GM21360 (cell line): ENCODE measurements around the gene BCL7C.
"Not testable (repeated sequence)": the region's sequence is repeated elsewhere in the genome, so short reads cannot be mapped to it uniquely, and the experiment has no call there.

ENCODE experiments used
- ATAC-seq: cut with Tn5 transposase; IDR thresholded peaks from one replicate; pipeline ENCODE4 v1.9.1; 2021; ENCODE audit warnings: mild to moderate bottlenecking, moderate library complexity; ENCODE audit not compliant: unreplicated experiment

Gene BCL7C

DNA sequence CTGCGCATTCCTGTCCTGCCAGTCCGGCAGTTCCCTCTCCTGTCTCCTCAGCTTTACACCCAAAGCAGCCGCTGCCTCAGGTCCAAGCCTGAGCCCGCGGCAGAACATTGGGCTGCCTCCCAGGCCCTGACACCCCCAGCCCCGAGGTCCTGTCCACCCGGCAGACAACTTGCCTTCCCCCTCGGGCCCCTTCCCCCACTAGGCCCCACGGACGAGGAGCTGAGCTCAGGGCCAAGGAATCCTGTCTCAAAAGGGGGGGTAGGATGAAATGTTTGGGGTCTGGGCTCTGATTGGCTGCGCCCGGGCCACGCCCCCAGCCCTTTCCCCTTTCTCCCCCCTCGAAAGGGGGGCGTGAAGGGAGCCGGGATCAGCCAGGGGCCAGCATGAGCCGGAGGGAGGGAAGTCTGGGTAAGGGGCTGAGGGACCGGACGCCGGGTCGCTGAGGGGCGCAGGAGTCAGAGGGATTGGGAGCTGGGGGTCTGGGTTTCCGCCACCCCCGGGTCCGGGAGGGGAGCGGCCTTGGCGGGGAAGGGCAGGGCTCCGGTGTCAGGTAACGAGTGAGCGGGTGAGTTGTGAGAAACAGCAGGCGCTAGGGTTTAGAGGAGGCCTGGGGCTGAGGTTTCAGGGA, 2.5 kb upstream of the BCL7C start, which contains the start of gene CTF1:
TSS of gene CTF1 (plus strand) at position 354 of the 628 bp plus-strand sequence. CDS start at position 384, 30 bp downstream.
- no peak for ATAC-seq

- ATAC-seq, result no peak
Measured at GRCh38 chr16:30895627-30896260, 1.9 kb upstream of the BCL7C start.

GRCh38 chr16:30894540-30895368, 877 bp upstream of the BCL7C start:
- no peak for ATAC-seq

DNA sequence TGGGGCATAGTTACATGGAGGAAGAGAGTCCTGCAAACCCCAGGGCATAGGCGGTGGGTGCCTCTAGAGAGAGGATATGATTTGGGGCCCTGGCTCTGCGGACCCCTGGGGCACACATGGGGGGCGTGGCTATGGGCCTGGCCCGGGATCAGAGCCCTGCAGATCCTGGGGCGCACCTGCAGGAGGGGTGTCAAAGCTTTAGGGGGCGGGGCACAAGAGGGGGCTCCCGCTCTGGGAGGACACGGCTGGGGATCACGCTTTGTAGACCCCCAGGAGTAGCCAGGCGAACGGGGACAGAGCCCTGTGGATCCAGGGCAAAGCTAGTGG, 497 bp downstream of the BCL7C start:
- ATAC-seq, result peak; percentile 3

- ATAC-seq, result no peak
Measured at GRCh38 chr16:30892670-30893416, 1.0 kb downstream of the BCL7C start.

GRCh38 chr16:30891043-30891823, 2.6 kb downstream of the BCL7C start:
- ATAC-seq, result not testable (repeated sequence)

DNA sequence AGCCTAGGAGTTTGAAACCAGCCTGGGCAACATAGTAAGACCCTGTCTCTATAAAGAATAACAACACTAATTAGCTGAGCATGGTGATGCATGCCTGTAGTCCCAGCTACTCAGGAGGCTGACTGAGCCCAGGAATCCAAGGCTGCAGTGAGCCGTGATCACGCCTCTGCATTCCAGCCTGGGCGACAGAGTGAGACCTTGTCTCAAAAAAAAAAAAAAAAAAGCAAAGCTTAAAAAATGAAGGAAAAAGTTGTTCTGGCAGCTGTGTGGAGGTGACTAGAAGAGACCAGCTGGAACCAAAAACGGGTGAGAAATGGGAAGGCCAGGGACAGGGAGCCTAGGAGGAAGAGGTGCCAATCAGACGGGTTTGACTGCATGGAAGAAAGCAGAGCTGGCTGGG, 4.2 kb downstream of the BCL7C start:
- ATAC-seq, result no peak

DNA sequence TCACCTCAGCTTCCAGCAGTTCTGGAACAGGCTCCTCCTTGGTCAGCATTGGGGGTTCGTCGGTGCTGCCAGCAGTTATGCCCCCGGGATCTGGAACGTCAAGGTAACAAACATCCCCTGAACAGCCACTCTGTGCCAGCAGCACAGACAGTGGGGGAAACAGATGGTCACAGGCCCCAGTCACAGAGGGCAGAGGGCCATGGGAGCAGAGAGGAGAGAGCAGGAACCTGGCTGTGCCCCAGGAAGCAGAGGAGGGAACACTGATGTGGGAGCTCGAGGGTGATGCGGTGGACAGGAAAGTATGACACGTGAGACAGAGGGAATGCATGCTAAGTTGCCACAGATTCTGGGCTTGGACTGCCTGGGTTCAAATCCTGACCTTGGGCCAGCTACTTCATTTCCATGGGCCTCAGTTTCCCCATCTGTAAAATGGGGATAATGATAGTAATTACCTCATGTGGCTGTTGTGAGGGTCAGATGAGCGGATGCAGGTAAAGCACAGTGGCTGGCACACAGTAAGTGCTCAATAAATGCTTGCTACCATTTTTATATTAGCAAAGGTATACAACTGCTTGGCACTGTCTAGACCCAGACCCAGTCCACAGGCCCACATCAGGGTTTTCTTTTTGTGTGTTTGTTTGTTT, 4.9 kb downstream of the BCL7C start:
- no peak for ATAC-seq

DNA sequence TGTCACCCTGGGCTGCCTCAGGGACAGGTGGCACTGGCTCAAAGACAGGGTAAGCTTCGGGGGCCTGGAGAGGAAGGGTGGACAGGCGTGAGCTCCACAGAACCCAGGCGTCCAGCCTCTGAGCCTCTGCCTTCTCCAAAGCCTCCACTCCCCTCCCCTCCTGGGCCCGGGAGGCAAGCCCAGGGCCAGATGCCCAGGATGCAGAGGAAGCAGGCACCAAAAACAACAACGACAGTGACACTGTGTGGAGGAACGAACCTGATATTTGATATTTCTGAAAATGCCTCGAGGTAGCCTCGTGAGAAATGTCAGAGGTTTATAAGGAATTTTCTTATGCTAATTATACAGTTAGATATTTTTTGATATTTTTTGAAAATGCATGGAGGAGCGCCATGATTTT, 6.0 kb downstream of the BCL7C start:
- no peak for ATAC-seq

DNA sequence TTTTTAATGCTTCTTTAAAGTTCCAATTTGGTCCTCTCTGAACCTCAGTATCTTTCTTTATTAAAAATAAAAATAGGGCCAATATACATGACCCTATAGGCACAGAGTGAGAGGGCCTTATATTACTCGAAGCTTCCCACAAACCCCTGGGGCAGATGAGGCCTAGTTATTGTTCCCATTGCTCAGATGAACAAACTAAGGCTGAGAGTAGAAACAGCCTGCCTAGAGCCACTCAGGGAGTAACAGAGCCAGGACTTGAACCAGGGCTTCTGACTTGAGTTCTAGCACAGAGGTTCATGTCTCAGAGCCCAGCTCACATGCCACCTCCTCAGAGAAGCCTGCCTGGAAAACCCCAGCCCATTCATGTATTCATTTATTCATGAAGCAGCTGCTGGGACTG, 7.7 kb downstream of the BCL7C start:
- ATAC-seq, result no peak

DNA sequence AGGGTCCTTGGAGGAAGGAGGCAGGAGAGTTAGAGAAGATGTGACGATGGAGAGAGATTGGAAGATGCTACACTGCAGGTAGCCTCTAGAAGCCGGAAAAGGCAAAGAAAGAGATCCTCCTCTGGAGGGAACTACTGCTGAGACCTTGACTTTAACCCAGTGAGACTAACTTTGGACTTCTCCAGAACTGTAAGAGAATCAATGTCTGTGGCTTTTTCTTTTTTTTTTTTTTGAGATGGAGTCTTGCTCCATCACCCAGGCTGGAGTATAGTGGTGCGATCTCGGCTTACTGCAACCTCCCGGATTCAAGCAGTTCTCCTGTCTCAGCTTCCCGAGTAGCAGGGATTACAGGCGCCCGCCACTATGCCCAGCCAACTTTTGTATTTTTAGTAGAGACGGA, 8.7 kb downstream of the BCL7C start:
- no peak for ATAC-seq

GRCh38 chr16:30884760-30885159, 9.1 kb downstream of the BCL7C start:
- ATAC-seq, result no peak

- ATAC-seq, result no peak
Measured at GRCh38 chr16:30882429-30883310, 11.2 kb downstream of the BCL7C start.

- ATAC-seq, result no peak
Measured at GRCh38 chr16:30876867-30877266, 17.0 kb downstream of the BCL7C start.

DNA sequence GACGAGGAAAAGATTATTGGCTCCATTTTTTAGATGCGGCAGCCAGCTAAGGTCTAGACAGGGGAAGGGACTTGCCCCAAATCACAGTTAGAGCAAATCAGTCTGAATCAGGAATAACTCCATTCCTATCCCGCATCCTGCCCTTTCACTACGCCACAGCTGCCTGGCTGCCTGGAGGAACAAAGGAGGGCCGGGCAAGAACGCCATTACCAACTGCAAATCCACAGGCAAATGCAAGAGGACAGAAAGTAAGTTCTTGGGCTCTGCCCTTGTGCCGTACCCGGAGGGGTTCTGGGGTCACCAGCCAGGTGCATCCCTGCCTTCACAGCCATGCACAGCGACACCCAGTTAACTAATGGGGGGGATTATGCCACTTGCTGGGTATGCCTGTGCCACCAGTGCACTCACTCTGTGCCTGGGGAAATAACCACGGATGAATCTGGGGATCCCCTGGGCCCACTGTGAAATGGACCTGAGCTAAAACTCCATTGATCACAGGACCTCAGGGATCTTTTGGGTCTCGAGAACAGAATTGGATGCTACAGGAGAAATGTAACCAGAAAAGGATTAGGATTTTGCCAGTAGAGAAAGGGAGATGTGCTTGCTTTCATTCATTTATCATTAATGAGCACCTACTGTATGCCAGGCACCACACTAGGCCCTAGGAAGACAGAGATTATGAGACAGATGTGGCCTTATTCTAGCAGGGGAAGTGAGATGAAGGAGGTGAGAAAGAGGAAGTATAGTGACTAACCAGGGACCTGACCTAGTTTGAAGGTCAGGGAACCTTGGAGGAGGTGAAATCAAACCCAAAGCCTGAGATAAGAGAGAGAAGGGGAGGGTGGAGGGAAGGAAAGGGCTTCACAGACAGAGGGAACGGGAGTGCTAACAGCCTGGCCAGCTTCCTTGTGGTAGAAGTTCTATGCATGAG, 17.7 kb downstream of the BCL7C start:
- no peak for ATAC-seq

DNA sequence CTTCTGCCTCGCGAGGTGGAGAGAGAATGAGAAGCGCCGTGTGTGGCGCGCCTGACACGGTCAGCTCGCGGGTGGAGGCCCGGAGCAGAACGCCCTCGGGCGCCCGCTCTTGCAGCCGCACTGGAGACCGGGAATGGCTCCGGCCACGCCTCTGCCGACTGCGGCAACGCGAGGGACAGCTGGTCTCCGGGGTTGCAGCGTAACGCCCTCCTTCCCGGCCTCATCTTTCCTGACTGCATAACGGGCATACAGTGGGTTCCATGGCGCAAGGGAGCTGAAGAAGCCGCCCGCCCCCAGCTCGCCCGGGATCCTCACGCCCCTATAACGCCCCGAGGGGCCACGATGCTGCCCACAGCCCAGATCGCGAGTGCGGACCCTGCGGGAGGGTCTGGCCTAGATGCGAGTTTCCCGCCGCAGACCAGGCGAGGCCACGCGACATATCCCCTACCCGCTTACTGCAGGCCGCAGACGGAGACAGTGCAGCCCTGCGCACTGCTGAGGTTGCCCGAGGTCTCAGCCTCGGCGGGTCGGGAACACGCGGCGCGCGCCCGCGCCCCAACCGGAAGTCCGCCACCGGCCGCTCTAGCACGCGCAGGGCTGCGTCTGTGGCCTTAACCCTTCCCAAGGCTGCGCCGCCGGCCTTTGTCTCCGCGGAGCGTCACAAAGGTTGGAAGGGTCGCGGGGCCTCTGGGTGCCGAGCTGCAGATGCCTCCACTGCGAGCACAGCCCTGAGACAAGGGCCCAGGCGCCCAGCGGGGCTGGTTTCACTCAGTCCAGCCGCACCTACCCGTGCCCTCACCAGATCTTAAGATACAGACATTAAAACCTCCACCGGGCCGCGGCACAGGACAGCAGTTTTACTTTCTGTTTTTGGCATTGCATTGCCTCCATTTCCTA, 18.8 kb downstream of the BCL7C start:
- peak; percentile 67 for ATAC-seq

DNA sequence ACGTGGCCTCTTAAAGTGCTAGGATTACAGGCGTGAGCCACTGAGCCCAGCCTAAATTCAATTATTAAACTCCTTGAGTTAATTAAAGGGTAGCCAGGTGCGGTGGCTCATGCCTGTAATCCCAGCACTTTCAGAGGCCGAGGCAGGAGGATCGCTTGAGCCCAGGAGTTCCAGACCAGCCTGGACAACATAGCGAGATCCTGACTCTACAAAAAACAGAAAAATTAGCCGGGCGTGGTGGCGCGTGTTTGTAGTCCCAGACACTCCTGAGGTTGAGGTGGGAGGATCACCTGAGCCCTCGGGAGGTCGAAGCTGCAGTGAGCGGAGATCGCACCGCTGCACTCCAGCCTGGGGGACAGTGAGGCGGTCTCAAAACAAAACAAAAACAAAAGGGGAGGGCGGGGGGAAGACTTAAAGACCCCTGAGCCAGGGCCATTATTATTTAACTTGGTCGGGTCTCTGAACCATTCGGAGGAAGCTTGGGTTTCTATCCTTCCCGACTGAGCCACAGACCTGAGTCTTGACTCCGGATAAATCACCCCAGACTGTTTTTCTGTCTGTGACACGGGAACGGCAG, 19.5 kb downstream of the BCL7C start:
- peak; percentile 1 for ATAC-seq
